HG02973 (cell line): ENCODE results near the gene CYP19A1.

Experiments
- ATAC-seq: cut with Tn5 transposase; IDR thresholded peaks from one replicate; pipeline ENCODE4 v1.9.1; 2021; ENCODE audit warnings: moderate library complexity; ENCODE audit not compliant: unreplicated experiment

The CYP19A1 gene

DNA sequence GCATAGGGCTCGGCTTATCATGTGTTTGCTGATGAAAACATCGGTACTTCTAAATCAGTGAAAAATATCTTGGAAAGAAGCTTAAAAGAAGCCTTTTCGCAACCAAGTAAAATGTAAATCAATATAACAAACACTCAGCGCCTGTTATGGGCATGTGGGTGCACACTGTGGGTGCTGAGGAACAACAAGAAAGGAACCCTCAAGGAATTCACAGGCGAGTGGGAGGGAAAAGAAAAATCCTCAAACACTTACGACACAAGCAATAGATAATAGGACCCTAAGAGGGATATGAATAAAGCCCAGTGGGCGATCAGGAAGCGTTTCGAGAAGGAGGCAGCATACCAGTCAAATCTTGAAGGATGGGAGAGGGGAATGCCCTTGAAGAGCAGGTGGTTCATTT lies 25.0 kb upstream of the CYP19A1 start:
- no peak for ATAC-seq

DNA sequence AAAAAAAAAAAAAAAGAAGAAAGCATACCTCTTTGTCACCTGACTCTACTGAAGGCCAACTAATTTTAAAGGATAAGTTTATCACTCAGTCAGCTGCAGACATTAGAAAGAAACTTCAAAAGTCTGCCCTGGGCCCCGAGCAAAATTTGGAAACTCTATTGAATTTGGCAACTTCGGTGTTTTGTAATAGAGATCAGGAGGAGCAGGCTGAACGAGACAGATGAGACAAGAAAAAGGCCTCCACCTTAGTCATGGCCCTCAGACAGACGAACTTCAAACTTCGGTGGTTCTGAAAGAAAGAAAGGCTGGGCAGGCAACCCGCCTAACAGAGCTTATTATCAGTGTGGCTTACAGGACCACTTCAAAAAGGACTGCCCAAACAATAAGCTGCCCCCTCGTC lies 21.6 kb upstream of the CYP19A1 start:
- no peak for ATAC-seq

DNA sequence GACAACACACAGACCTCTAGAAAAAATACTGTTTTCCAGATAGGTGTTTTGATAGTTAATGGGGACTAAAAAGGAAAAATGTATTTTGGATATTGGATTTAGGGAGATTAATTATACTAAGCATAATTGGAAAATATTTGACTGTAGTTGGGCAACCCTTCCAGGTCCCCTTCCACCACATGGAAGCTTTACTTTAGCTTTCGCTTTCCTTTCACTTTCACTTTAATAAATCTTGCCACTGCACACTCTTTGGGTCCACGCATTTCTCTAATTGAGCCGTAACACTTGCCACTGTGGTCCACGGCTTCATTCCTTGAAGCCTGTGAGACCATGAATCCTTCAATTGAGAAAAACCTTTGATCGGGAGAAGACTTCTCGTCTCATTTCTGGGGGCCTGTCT lies 18.6 kb upstream of the CYP19A1 start:
- ATAC-seq: no peak

DNA sequence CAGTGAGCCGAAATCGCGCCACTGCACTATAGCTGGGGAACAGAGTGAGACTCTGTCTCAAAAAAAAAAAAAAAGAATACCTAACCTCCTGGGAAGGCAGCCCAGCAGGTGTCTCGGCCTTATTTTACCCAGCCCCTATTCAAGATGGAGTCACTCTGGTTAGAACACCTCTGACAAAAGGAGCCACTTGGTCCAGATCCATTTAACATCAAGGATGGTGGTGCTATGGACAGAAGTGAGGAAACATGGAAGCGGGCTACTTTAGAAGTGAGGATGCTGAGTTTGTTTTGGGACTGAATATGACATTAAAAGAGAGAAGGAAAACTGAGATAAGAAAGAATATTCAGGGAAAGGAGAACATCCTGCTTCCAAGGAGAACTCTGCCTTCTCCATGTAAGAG lies 17.8 kb upstream of the CYP19A1 start:
- no peak for ATAC-seq

DNA sequence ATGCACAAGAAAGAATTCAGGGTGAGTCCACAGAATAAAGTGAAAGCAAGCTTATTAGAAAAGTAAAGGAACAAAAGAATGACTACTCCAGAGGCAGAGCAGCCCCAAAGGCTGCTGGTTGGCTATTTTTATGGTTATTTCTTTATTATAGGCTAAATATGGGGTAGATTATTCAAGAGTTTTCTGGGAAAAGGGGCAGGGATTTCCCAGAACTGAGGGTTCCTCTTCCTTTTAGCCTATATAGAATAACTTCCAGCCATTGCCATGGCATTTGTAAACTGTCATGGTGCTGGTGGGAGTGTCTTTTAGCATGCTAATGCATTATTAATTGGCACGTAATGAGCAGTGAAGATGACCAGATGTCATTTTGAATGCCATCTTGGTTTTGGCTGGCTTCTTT lies 16.7 kb upstream of the CYP19A1 start:
- no peak for ATAC-seq

DNA sequence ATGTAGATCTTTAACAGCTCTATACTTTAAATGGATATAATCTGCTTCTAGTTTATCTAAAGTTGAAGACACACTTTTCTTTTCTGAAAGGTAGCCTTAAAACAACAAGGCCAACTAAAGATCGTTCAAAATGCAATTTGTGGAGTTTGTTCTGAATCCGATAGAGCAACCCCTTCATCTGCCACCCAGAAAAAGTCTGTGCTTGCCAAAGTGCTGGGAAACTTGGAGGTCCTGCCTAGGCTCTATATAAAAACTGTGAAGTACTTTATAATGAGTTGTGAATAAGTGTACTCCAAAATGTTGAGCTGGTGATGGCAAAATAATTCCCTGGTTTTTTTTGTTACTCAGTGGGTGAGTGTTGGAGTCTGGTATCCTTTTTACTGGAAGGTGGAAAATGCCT lies 15.6 kb upstream of the CYP19A1 start:
- ATAC-seq: no peak

DNA sequence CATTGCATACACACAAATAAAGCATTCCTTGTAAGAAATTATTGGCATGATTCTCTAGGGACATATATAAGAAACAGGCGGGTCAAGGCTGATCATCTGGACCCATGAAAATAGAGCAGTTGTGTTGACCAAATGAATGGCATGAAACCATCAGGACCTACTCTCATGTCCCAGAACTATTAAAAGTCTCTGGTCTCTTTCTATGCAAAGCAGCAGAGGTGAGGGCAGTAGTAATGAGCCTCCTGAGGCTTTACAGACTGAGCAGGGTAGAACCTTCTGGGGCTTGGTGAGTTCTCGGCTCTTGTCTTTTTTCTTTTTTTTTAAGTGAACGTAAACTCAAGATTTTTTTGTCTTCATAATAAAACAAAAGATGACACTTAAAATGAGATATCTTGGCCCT lies 12.3 kb upstream of the CYP19A1 start:
- ATAC-seq: no peak

DNA sequence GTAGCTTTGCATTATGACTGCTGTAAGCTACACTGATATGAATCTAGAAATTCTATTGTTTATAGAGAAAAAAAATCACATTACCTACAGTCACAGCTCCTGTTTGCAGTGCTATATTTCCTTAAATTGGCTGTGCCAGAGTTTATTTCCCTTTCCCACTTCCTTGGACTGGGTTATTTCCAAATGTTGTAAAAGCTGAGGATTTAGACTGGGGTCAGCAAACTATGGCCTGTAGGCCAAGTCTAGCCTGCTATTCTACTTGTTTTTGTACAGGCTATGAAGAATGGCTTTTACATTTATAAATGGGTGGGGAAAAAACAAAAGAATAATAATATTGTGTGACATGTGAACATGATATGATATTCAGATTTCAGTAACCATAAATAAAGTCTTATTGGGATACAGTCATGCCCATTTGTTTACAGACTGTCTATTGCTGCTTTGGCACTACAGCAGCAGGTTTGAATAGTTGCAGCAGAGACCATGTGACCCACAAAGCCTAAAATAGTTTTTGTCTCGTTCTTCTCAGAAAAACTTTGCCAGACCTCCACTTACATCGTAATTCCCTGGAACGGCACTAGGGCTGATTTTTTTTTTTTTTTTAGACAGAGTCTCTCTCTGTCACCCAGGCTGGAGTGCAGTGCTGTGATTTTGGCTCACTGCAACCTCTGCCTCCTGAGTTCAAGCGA lies 10.9 kb upstream of the CYP19A1 start:
- ATAC-seq: no peak

DNA sequence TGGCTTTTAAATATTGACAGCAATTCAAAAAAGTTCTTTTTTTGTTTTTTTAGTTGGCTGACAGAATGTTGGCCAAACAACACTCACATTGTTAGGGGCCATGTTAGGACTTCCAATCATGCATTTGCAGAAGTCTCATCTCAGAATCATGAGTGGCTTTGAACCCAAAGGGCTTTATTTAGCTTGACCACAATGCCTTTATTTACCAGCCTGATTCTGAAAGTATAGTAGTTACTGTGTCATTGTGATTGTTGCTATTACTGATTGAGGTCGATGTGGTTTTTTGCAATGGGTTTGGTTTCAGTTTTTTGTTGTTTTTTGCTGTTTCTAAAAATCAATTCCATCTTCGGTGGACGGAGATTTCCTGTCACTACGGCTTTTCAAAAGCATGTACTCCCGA lies 10.3 kb upstream of the CYP19A1 start:
- peak; percentile 93 for ATAC-seq

DNA sequence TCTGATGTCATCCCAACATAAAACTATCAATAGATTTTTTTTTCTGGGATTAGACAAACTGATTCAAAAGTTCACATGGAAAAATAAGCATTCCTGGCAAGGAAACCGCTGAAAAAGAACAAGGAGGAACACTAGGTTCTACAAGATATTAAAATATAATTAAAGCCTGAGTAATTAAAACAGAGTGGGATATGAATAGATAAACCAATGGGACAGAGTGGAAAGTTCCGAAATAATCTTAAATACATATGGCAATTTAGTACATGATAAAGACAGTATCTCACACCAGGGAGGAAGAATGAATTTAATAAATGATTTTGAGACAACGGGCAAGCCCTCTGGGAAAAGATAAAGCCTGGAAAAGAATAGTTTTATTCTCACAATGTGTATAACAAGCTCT lies 7.7 kb upstream of the CYP19A1 start:
- ATAC-seq: no peak

DNA sequence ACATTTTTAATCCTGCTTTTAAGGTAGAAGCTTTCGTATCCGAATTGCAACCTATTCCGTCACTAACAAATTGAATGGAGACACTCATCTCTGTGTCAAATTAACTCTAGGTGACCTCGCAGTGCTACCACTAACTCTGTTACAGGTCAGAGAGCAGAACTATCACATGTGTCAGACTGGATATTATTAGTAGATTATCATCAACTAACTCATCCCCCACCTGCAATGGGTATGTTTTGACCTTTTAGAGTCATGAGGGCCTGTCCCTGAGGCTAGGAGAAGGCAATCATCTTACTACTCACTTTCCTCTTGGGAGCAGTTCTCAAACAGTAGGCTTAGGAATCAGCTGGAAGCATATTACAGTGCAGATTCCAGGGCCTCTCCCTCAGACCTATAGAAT lies 5.1 kb upstream of the CYP19A1 start:
- no peak for ATAC-seq

DNA sequence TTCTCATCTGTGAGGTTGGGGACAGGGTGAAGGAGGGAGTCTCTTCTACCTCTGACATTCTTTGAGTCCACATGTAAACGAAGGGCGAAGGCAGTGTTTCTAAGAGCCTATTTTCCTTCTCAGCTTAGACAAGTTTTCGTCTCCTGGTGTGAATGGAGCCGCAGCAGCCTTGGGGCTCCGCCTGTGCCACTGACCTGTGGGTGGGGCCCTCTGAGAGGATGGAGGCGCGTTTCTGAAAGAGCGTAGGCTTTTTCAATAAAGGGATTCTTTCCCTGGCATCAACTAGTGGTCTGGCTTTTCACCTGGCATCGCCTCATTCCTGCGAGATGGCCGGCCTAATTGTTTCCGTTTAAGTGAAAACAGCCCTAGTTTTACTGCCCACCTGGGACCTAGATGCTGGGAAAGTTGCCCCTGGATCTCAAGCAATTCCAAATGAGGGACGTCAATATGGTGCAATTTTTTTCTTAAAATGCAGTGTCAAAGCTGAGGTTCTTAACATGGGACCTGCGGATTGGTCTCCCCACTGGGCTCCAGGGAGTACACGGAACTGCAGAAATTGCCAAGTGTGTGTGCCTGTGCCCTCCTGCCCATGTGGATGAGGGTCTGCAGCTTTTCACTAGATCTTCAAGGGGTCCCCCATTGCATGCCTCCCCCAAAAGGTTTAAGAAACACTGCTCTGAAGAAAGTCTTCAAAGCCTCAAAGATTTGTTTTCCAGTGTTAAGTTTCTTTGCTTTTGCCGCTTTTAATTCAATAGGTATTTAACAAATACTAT lies 4.0 kb upstream of the CYP19A1 start:
- ATAC-seq: no peak

DNA sequence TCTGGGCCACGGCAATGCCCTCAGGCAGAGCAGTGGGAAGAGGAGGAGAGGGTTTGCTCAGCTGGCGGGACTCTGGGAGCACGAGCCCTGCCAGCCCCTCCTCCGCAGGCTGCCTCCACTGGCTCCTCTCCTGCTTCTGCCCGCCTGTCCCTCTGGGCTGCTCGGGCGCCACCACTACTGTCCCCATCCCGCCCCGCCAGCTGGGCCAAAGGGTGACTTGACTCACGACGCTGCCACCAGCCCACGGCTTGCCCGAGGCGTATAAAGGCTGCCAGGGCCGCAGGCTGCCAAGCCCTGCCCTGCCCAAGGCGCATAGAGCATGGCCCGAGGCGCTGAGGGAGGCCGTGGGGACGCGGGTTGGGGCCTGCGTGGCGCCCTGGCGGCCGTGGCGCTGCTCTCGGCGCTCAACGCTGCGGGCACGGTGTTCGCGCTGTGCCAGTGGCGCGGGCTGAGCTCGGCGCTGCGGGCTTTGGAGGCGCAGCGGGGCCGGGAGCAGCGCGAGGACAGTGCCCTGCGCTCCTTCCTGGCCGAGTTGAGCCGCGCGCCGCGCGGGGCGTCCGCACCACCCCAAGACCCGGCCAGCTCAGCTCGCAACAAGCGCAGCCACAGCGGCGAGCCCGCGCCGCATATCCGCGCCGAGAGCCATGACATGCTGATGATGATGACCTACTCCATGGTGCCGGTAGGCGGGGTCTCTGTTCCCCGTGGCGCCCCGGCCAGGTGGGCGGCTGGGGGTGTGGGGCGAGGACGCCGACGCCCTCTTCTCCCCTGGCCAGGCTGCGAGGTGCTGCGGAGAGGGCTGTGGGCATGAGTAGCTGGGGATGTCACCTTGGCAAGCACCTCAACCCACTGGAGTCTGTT lies 3.2 kb upstream of the CYP19A1 start, which contains the start of gene GLDN:
Gene GLDN, plus strand, starts transcription at position 290 of the 861 bp plus-strand sequence. Its CDS starts 30 bp downstream, at position 320.
- no peak for ATAC-seq

DNA sequence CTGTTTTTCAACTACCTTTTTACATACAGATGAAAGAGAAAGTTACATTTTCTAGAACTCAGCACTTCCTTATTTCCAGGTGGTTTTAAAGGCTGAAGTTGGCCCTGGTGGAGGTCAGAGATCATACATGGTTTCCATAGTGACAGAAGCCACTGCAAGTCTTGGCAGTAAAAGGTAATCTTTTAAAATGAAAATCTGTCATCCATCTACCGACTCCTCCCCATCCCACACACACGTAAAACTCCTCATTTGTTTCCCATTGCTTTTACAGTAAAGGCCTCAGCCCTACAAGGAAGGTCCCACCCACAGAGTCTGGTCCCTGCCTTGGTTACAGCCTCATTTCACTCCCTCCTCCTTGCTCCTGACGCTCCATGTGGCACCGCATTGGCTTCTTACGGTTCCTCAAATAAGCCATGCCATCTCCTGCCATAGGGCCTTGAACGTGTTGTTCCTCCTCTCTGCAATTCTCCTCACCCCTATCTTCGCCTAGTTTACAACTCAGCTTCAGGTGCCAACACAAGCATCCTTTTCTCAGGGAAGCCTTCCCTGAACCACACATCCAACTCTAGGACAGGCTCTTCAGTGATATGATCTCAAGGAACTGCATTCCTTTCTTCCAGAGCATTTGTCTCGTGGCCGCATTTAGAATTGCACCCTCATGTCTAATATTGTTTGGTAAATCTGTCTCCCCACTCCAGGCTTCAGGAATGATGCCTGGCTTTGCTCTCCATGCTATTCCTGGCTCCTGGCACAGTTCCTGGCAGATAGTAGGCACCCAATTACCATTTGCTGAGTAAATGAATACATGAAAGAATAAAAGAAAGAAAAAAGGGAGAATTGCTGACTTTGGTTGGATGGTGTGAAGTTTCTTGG lies 2.6 kb downstream of the CYP19A1 start:
- peak; percentile 88 for ATAC-seq

DNA sequence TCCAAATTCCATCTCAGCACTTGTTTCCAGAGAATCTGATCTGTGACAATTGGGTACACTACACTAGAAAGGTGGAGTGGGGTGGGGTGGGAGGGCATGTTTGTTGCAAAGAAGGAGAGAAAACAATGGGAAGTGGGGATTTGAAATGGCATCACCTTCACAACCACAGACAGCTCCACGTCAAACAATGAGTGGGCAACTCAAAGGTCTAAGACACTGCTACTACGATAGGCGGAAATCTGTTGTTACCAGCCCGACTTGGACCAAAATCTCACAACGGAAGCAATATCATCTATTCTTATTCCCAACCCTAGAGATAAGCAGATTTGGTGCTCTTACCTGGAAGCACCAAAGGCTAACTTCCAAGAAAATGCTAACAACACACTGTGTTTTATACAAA lies 3.3 kb downstream of the CYP19A1 start:
- no peak for ATAC-seq

DNA sequence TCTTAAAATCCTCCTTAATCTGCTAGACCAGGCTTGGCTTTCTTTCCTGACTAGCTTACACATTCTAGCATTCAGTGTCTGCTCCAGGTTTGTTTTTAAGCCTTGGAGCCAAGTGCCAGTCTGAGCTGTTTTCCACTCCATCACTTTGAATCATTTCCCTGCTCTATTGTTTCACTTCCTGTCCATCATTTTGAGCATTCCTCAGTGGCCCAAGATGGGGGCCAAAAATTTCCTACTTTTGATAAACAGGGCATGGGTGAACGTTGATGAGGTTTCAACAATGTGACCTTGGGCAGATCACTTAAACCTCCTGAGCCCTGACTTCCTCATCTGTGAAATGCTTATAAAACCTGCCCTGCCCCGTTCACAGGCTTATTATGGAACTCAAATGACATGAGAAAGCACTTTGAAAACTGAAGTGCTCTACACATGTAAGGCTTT lies 4.4 kb downstream of the CYP19A1 start:
- ATAC-seq: no peak

DNA sequence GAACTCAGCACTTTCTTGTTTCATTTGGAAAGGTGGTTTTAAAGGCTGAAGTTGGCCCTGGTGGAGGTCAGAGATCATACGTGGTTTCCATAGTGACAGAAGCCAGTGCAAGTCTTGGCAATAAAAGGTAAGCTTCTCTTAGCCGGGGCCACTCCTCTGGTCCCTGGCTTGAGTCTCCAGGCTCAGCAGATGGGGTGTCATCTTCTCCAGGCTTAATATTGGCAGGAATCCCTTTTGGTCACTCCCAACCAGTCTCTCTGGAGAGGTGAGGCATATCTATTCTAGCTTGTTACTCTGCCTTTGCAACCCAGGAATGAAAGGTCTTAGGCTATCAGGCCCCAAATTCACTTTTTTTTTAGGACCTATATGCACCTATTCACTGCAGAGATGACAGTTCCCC lies 4.8 kb downstream of the CYP19A1 start:
- no peak for ATAC-seq

DNA sequence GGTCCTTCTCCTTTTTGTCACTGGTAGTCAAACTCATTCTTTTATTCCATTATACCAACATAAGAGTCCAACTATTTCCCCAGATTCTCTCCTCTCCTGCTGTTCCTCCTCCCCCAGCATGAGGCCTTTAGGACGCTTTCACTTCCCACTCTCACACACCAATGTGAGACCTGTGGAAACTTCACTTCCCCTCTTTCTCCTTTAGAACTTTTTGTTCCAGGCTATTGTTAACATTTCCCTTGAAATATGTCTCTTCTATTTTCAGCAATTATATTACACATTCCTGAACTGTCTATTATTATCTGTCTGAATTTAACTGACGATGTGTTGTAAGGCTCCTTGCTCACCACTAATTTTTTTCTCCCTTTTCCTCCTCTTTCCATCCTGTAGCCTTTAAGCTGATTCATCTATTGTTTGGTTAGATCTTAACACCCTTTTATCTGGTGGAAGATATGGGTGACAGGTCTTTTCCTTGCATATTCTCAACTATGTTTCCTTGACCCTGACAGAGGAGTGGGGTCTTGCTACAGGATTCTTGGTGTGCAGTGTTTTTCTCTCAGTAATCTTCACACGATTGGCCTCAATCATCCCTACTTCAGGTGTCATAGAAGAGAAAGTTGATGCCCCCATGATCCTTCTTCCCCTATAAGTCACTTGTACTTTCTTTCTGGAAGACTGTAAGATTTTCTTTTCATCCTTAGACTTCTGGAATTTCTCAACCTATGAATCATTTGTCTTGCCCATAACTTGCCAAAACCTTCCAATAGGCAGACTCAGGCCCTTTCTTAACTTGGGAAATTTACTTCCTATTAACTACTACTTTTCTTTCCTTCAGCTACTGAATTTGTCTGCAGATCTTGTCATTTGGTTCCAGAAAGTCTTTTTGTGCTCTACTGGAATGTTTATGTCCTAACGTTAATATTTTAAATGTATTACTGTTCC lies 5.9 kb downstream of the CYP19A1 start:
- no peak for ATAC-seq

DNA sequence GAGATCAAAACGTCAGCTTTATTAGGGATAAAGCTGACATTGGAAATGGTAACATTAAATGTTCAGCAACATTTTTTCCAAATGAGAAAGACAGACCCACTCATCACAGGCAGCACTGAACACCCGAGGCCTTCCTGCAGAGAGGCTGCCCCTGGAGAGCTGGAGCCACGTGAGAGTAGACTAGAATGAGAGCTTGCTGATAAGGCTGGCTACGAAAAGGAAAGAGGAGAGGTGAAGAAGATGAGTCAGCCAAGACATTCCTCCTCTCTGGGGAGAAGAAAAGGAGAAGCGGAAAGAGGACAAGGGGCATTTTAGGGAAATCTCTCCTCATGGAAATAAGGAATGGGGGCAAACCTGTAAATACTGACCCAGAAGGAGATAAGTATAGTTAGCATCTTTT lies 7.3 kb downstream of the CYP19A1 start:
- ATAC-seq: no peak

DNA sequence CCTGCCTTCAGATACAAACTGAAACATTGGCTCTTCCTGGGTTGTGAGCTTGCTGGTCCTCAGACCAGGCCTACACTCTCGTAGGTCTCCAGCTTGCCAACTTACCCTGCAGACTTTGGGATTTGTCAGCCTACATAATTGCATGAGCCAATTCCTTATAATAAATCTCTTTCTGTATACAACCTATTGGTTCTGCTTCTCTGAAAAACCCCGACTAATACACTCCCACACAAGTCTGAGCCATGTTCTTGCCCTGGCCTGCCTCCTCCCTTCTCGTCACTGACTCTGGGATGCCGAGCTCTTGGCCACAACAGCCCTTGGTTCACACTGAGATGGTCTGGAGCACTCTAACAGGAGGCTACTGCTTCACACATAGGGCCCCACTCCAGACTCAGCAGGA lies 9.5 kb downstream of the CYP19A1 start:
- ATAC-seq: no peak
